GM21723 (cell line): ENCODE measurements around the gene RRAGD.

ENCODE experiments used
- ATAC-seq: cut with Tn5 transposase; IDR thresholded peaks from one replicate; pipeline ENCODE4 v1.9.1; 2021; ENCODE audit warnings: mild to moderate bottlenecking, moderate library complexity; ENCODE audit not compliant: unreplicated experiment

Gene RRAGD

DNA sequence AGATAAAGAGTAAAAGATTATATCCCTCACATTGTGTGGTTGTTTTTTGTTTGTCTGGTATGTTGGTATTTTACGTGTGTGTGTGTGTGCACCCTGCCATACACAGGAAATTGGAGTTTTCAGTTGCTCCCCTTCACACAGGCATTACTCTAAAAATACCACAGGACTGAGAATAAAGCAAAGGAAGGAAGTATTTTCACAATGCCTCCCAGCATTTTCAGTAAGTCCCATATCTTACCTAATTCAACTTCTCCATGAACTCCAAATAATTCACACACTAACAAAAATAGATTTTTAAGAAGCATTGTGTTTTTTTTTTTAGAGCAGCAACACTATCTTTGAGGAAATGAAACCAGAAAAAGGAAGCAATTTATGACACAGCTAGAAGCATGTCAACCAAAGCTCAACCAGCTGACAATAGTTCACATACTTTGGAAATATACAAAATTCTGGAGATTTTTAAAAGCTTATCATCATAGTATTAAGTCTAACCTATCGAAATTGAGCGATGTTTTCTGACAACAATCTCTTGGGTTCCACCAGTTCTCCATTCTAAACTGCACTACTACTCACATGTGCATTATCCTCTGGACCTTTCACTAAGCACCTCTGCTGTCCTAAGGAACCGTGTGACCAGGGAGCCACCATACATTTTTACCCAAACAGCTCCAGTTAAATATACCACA lies 61.6 kb downstream of the RRAGD start:
- peak; percentile 25 for ATAC-seq

- ATAC-seq, result no peak
Measured at GRCh38 chr6:89348372-89348771, 63.7 kb downstream of the RRAGD start.

GRCh38 chr6:89347825-89348224 lies 64.2 kb downstream of the RRAGD start:
- ATAC-seq, result no peak

GRCh38 chr6:89346433-89346832 lies 65.6 kb downstream of the RRAGD start:
- no peak for ATAC-seq

DNA sequence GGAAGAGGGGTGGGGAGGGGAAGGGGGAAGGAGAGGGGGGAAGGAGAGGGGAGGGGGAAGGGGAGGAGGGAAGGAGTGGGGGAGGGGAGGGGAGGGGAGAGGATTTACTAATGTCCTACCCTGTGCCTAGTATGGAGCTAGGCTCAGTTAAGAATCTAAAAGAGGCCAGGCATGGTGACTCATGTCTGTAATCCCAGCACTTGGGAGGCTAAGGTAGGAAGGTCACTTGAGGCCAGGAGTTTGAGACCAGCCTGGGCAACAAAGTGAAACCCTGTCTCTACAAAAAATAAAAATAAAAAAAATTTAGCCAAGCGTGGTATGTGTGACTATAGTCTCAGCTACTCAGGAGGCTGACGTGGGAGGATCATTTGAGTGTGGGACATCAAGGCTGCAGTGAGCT lies 72.5 kb downstream of the RRAGD start:
- no peak for ATAC-seq

GRCh38 chr6:89335164-89335563 lies 76.9 kb downstream of the RRAGD start:
- no peak for ATAC-seq

- ATAC-seq, result no peak
Measured at GRCh38 chr6:89330910-89331309, 81.2 kb downstream of the RRAGD start.

DNA sequence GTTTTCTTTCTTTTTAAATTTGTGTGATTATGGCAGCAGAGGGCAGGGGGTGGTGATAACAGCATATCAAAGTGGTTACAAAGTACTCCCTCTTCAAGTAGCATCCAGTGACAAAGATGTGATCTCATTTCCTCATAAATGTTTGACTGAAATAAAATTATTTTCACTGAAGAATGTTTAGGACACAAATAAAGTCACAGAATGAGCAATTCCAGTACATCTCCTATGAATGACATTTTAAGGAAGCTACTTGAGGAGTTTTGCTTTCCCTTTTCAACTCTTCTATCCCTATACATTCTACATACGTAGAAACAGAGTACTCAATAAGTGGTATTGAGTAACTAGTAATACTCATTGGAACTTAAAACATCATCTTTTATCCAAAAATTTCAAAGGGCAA lies 83.1 kb downstream of the RRAGD start:
- ATAC-seq, result no peak

DNA sequence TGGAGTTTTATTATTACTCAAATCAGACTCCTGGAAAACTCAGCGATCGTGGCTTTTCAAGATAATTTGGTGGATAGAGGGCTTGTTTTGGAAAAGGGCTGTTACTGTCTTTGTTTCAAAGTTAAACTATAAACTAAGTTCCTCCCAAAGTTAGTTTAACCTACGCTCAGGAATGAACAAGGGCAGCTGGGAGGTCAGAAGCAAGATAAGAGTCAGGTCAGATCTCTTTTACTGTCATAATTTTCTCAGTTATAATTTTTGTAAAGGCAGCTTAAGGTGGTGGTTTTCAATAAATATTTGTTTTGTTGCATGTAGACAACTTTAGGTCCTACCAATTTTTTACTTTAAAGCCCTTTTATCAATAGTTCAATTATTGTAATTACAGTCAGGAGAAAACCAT lies 87.8 kb downstream of the RRAGD start:
- no peak for ATAC-seq

DNA sequence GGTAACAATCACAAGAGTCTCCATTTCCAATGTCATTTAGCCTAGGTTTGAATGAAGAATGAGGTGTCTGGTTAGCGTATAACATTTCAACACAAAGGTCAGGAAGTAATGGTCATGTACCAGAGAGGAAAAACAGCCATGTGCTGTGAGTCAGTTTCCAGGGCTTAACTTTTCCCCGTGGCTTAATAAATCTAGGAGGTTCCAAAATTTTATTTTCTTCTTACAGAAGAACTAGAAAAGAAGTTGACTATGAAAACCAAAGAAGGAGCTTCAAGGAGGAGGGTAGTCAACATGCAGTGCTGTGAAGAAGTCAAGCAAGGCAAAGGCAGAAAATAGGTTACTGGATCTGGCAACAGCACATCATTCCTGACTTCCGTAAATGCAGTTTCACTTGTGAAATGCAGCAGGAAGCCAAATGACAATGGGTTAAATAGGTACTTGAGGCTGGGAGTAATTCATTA lies 88.5 kb downstream of the RRAGD start:
- no peak for ATAC-seq

- no peak for ATAC-seq
Measured at GRCh38 chr6:89321131-89321970, 90.7 kb downstream of the RRAGD start.

DNA sequence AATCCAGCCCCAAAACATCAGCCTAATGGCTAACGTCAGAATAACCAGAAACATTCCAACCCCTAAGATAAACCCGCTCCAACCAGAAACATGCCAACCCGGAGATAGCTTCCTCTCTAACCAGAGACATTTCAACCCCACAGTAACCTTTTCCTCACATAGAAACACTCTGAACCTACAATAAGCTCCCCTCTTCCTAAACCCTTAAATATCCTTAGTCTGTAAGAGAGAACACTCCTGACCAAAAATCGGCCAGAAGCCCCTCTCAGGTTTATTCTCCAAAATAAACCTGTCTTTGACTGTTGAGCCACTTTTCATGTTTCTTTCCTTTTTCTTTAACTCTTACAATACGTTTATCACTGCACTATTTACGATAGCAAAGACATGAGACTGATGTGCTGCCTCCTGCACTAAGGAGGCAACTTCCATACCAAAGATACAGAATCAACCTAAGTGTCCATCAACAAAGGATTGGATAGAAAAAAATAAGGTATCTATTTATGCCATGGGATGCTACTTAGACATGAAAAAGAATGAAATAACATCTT lies 92.0 kb downstream of the RRAGD start:
- no peak for ATAC-seq

GRCh38 chr6:89317067-89317466 lies 95.0 kb downstream of the RRAGD start:
- ATAC-seq, result no peak

DNA sequence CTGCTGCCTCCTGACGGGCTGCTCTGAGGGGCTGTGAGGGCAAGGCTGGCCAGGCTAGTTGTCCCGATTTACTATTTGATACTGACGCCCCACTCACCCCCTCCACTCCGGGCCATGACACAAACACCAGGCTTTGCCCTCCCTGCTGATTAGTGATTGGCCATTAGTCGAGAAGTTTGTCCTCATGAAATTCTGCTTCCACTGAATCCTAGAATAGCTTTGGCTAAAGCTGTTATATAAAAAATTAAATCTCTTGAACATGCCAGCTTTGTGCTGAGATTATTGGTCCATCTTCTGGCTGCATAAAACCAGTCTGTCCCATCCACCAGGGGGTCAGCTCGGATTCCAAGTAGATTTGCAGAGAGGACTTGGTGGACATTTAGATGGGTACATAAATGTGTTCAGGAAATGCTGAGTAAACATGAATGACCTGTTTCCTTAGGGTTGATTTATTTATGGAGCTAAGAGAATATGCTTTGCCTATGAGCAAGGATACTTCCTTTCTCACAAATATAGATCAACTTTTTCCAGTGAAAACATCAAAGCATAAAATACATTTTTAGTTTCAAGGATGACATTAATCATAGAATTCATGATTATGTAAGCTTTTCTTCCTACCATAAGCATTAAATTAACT lies 96.7 kb downstream of the RRAGD start, which contains the start of gene GABRR2:
TSS of gene GABRR2 (minus strand) at position 51 of the 637 bp plus-strand sequence. CDS start 134 bp downstream, outside the sequence.
- ATAC-seq, result no peak

DNA sequence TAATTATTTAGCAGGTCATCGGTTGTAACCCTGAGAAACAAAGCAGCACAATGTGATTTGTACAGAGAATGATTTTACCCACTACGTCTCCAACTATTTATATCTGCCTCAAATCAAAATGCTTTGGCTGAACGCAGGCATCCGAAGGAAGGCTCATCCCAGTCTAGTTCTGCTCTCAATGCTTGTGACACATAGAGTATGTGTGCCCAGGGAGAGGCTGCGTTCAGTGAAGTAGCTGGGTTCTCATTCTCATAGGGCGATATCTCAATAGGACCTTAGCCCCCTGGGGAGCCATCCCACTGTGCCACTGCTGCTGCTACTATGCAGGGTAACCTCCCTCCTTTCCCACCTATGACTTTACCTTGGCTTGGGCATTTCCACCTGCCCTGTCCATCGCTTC lies 97.4 kb downstream of the RRAGD start:
- no peak for ATAC-seq
